Measurements from ENCODE around the gene CHEK1. TPM values are rescaled to one million over a fixed set of nuclear protein-coding genes. Genes with fewer than 3 reads are reported as not detected.
"Not testable (repeated sequence)": the region's sequence is repeated elsewhere in the genome, so short reads cannot be mapped to it uniquely, and the experiment has no call there.

Gene CHEK1
- 20.8 and 33.2 TPM in 2 replicates for polyA plus RNA-seq (2011; rRNA removed)
- polyA minus RNA-seq (2011; rRNA and poly(A)+ RNA removed), result 15.8 and 23.6 TPM in 2 replicates

- DNase-seq (ENCODE audit: low read depth, low spot score), result no peak
- TF ChIP-seq CTCF (IDR thresholded peaks at IDR 0.05; ENCODE audit: low read depth, low read length), result no peak
- Histone ChIP-seq H3K27me3 (ENCODE audit: control insufficient read depth, insufficient read depth, low read length) (no peaks in the 10 kb centered on the region), H3K9me3 (ENCODE audit: control insufficient read depth, insufficient read depth, low read length) (no peaks in the 10 kb centered on the region), H3K27ac (ENCODE audit: low read depth, low read length) (peak within 1 kb of the TSS; percentile 92), H3K4me3 (ENCODE audit: low read depth, low read length) (peak within 1 kb of the TSS; percentile 75)
- ChIA-PET CTCF (interaction anchor here (0.8 kb wide), 1 partner anchor 43 kb away, joined by 3 read pairs; no protein-coding TSS in a partner anchor), POLR2A (interaction anchor here (0.6 kb wide), 1 partner anchor 151 kb away, joined by 5 read pairs; no protein-coding TSS in a partner anchor)
Observed at GRCh38 chr11:125624756-125625213, at the start of gene CHEK1. Gene CHEK1 (plus strand): TSS chr11:125625163. CDS start chr11:125626769, 1,606 bp downstream.

- H3K9me3 ChIP-seq (ENCODE audit: control insufficient read depth, insufficient read depth, low read length); H3K4me3 ChIP-seq (ENCODE audit: low read depth, low read length); CTCF ChIA-PET; H3K27me3 ChIP-seq (ENCODE audit: control insufficient read depth, insufficient read depth, low read length); DNase-seq (ENCODE audit: low read depth, low spot score); POLR2A ChIA-PET; H3K27ac ChIP-seq (ENCODE audit: low read depth, low read length): not testable (repeated sequence)
Observed at GRCh38 chr11:125577181-125577580, 47.8 kb upstream of the CHEK1 start.

GRCh38 chr11:125578783-125579182, 46.2 kb upstream of the CHEK1 start:
- no peak for TF ChIP-seq CTCF (IDR thresholded peaks at IDR 0.05; ENCODE audit: low read depth, low read length)
- ChIA-PET CTCF (no interaction called here), POLR2A (interaction anchor here (1.2 kb wide), 1 partner anchor 14 kb away, joined by 3 read pairs; the partner anchor contains the start of gene STT3A)
- DNase-seq (ENCODE audit: low read depth, low spot score), result no peak
- no peaks in the 10 kb centered on the region for H3K9me3 ChIP-seq (ENCODE audit: control insufficient read depth, insufficient read depth, low read length)
- H3K27me3 ChIP-seq (ENCODE audit: control insufficient read depth, insufficient read depth, low read length), result no peaks in the 10 kb centered on the region
- no peak overlapping the region for H3K4me3 ChIP-seq (ENCODE audit: low read depth, low read length)
- H3K27ac ChIP-seq (ENCODE audit: low read depth, low read length), result no peak overlapping the region

GRCh38 chr11:125579811-125580210, 45.2 kb upstream of the CHEK1 start:
- POLR2A ChIA-PET, result no interaction called here
- Histone ChIP-seq H3K27me3 (ENCODE audit: control insufficient read depth, insufficient read depth, low read length) (no peaks in the 10 kb centered on the region), H3K9me3 (ENCODE audit: control insufficient read depth, insufficient read depth, low read length) (no peaks in the 10 kb centered on the region), H3K27ac (ENCODE audit: low read depth, low read length) (no peak overlapping the region), H3K4me3 (ENCODE audit: low read depth, low read length) (no peak overlapping the region)
- no peak for DNase-seq (ENCODE audit: low read depth, low spot score)
- CTCF ChIA-PET, result no interaction called here
- TF ChIP-seq CTCF (IDR thresholded peaks at IDR 0.05; ENCODE audit: low read depth, low read length), result no peak

GRCh38 chr11:125583496-125583895, 41.5 kb upstream of the CHEK1 start:
- TF ChIP-seq CTCF (IDR thresholded peaks at IDR 0.05; ENCODE audit: low read depth, low read length), result no peak
- H3K27ac ChIP-seq (ENCODE audit: low read depth, low read length), result no peak overlapping the region
- no peak for DNase-seq (ENCODE audit: low read depth, low spot score)
- ChIA-PET POLR2A (interaction anchor here (1.2 kb wide), 1 partner anchor 9 kb away, joined by 3 read pairs; the partner anchor contains the start of gene STT3A), CTCF (interaction anchor here (1.3 kb wide), 1 partner anchor 14 kb away, joined by 5 read pairs; the partner anchor contains the start of gene EI24)
- no peak overlapping the region for H3K4me3 ChIP-seq (ENCODE audit: low read depth, low read length)
- no peaks in the 10 kb centered on the region for H3K27me3 ChIP-seq (ENCODE audit: control insufficient read depth, insufficient read depth, low read length)
- no peaks in the 10 kb centered on the region for H3K9me3 ChIP-seq (ENCODE audit: control insufficient read depth, insufficient read depth, low read length)
